Stimulated activated effector memory CD8-positive, alpha-beta T cell treated with anti-CD3 and anti-CD28 coated beads, Interleukin-12 subunit alpha, Interleukin-12 subunit beta, amount 100 ng/mL, for 72 hours (primary cell): Measurements from ENCODE around the gene LOXL4.
A peak's percentile ranks its signal among the peaks of the same experiment; 100 is the strongest.
"Not testable (repeated sequence)": the region's sequence is repeated elsewhere in the genome, so short reads cannot be mapped to it uniquely, and the experiment has no call there.

Experiments used
- ATAC-seq: fragments of 150-1000 bp; cut with Tn5 transposase; 2 replicates; pipeline ENCODE4 v1.10.0; 2021
- DNase-seq, 2 donors: peaks; one replicate each; pipeline ENCODE4 v3.0.0; 2021 to 2022; ENCODE audit warnings: low spot score in 2 of 2
- H3K27ac Mint-ChIP-seq: one replicate; pipeline ENCODE4 v1.8.0; 2022; ENCODE audit warnings: mild to moderate bottlenecking, mixed read lengths
- H3K36me3 Mint-ChIP-seq: one replicate; pipeline ENCODE4 v1.8.0; 2022; ENCODE audit warnings: mild to moderate bottlenecking, mixed read lengths
- H3K4me1 Mint-ChIP-seq: one replicate; pipeline ENCODE4 v1.8.0; 2022; ENCODE audit warnings: mixed read lengths
- H3K4me3 Mint-ChIP-seq: one replicate; pipeline ENCODE4 v1.8.0; 2022; ENCODE audit warnings: mild to moderate bottlenecking, mixed read lengths
- H3K9me3 Mint-ChIP-seq: one replicate; pipeline ENCODE4 v1.8.0; 2022; ENCODE audit warnings: mixed read lengths

Gene LOXL4

DNA sequence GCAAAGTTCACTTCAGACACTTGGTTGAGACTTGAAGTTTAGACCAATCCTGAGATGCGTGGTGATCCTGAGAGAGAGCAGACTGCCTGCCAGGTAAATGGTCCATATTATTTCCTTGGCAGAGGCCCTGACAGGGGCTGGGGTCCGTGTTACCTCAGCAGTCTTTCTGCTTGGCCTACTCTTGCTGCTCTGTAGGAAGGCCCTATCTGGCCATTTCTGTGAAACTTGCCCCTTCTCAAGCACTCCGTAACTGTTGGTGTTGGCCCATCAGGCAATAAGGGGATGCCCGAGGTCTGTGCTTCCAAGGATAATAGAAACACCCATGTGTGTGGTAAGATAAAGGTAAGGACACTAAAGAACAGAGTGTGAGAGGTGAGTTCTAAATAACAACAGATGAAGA, 20.0 kb downstream of the LOXL4 start:
- DNase-seq (no peak), ATAC-seq (no peak)
- peaks cover 37% of the 10 kb centered on the region for H3K36me3 Mint-ChIP-seq
- no peak overlapping the region for H3K4me3 Mint-ChIP-seq
- H3K9me3 Mint-ChIP-seq = no peaks in the 10 kb centered on the region
- H3K4me1 Mint-ChIP-seq = no peaks in the 10 kb centered on the region
- no peak overlapping the region for H3K27ac Mint-ChIP-seq

DNA sequence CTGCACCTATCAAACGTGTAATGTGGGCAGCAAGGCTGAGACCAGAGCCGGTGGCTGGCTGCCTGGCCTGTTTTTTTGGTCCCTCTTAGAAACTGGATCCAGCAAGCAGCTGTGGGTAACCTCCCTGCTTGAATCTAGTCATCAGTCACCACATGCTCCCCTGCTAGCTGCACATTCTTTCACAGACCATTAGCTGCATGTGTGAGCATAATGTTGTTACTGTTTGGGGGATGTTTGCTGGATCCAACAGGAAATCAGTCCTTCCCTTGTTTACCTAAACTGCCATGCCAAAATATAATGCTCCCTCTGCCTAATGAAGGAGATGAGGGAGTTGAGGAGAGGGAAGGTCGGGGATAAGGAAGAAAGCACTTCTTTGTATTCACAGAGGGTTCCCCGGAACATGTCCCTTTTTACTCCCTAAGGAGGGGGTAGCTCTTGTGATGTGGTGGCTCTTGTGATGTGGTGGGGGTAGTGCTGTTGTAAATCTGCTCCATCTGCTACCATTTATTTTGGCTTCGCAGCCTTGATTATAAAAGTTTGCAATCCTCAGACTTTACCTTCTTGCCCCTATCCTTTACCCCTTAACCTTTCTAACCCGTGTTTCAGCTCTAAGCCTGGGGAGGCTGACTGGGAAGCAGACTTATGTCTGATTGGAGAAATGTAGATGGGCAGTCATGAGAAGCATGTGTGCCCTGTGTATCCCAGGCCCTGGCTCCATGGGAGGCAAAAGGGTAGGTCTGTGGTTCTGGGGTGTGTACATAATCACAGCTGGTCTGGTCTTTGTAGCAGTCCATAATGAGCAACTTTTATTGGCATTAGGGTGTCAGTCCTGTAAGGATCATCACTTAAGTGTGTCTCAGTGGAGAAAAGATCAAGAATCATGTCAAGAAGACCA, 20.8 kb downstream of the LOXL4 start:
- Mint-ChIP-seq H3K4me3 (no peak overlapping the region), H3K36me3 (peaks cover 45% of the 10 kb centered on the region), H3K27ac (no peak overlapping the region), H3K9me3 (no peaks in the 10 kb centered on the region), H3K4me1 (no peaks in the 10 kb centered on the region)
- no peak for ATAC-seq
- peak in 1 of 2 donors; percentile 40 for DNase-seq

DNA sequence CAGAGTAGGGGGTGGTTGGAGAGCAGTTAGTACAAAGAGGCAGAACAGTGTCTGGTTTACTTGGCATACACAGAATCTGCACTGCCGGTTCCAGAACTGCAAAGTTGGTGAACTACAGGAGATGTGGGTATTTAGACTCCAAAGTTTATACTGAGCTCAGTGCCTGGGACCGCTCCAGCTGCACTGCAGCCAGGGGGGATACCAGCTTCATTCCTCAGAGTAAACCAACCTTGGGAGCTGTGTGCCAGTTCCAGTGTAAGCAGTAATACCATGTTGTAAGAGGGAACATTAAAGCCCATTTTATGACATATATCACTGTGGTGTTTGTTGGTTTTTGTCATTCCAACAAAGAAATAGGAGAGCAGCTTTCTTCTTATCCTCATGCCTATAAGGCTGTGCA, 23.4 kb downstream of the LOXL4 start:
- Mint-ChIP-seq H3K4me1 (no peaks in the 10 kb centered on the region), H3K27ac (no peak overlapping the region), H3K4me3 (no peak overlapping the region), H3K36me3 (peaks cover 69% of the 10 kb centered on the region), H3K9me3 (no peaks in the 10 kb centered on the region)
- DNase-seq = no peak
- ATAC-seq = no peak

DNA sequence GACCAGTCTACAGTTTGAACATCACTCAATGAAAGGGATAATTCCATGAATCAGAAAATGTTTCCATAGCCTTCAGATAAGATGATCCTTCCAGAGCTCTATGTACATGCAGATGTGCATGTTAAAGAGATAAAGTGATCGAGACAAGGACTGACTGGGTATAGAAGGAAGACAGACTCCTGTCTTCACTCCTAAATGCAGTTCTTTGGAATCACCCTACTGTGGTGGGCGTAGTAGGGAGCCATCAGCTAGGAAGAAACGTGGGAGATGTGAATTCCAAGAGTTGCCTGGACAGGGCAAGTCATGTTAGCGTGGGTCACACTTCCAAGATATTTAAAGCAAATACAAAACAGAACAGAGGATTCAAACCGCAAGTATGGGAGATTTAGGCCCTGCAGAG, 23.9 kb downstream of the LOXL4 start:
- Mint-ChIP-seq H3K27ac (no peak overlapping the region), H3K36me3 (peaks cover 69% of the 10 kb centered on the region), H3K4me3 (no peak overlapping the region), H3K9me3 (no peaks in the 10 kb centered on the region), H3K4me1 (no peaks in the 10 kb centered on the region)
- DNase-seq (no peak), ATAC-seq (no peak)

DNA sequence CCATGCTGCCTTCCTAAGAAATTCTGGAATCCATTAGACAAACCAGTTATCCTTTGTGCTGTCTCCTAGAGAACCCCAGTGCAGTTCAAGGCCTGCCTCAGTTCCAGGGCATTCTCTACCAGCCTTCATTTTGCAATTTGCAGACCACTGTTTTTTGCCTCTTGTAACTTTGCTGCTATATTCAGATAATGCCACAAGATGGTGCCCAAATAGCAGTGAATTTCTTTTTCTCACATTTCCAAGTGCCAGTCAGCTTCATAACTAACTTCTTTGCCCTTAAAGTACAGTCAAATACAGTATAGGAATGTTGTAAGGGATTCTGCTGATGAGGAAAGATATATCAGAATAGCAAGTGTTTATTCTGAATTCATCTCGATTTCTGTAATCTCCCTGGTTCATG, 25.2 kb downstream of the LOXL4 start:
- H3K9me3 Mint-ChIP-seq = no peaks in the 10 kb centered on the region
- no peak for ATAC-seq
- H3K36me3 Mint-ChIP-seq = peaks cover 79% of the 10 kb centered on the region
- H3K27ac Mint-ChIP-seq = no peak overlapping the region
- no peak overlapping the region for H3K4me3 Mint-ChIP-seq
- no peak for DNase-seq
- no peaks in the 10 kb centered on the region for H3K4me1 Mint-ChIP-seq

DNA sequence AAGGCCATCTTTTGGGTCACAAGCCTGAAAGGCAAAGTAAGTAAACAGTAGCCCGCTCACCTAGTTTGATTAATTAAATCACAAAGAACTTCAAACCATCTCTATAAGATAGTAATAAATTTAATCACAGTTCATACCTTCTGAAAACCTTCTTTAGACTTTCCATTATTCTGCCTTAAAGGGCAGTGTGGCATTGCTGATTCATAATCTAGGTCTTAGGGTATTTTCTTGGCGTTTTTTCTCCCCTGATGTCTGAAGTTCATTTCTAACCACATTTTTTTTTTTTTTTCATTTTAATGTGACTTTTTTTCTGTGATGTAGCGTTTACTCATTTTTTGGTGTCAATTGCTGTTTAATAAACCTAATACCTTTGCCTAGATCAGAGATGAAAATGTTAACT, 27.5 kb downstream of the LOXL4 start:
- ATAC-seq = no peak
- no peak overlapping the region for H3K27ac Mint-ChIP-seq
- no peak for DNase-seq
- H3K4me1 Mint-ChIP-seq = no peaks in the 10 kb centered on the region
- H3K4me3 Mint-ChIP-seq = no peak overlapping the region
- no peaks in the 10 kb centered on the region for H3K9me3 Mint-ChIP-seq
- peaks cover 82% of the 10 kb centered on the region for H3K36me3 Mint-ChIP-seq

DNA sequence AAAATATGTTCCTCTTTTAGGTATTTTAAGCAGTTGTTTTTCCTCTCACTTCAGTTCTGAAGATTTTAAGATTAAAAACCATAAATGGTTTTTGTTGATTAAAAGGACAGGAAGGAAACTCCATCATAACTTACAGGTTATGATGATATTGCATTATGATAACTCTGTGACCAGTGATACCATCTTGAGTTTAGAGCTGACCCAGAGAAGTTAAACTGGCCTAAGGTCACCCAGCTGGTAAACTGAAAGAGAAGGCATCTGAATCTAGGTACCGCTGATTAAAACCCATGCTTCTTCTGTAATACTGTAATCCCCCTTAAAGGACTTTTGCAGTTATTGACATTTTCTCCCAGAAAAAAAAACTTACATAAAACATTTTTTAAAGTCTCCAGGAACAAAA, 29.6 kb downstream of the LOXL4 start:
- peaks cover 95% of the 10 kb centered on the region for H3K36me3 Mint-ChIP-seq
- H3K4me3 Mint-ChIP-seq = no peak overlapping the region
- no peak for DNase-seq
- no peaks in the 10 kb centered on the region for H3K9me3 Mint-ChIP-seq
- ATAC-seq = no peak
- no peaks in the 10 kb centered on the region for H3K4me1 Mint-ChIP-seq
- H3K27ac Mint-ChIP-seq = no peak overlapping the region

DNA sequence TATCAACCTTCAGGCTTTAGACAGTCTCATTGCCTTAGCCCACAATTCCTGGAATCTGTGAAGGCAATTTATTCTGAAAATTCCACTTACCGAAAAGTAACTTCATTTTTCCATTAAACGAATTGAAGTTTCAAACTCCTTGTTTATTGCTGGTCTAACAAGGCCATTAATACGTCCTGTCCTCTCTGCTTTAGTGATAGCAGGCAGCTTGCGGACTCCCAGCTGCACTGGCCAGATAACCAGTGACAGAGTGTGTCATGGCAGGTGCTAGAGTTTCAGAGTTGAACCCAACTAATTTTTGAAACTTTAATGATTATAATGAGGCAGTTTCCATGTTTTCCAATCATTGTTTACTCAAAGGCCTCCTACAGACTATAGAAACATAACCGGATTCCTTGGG, 31.1 kb downstream of the LOXL4 start:
- peaks cover 99% of the 10 kb centered on the region for H3K36me3 Mint-ChIP-seq
- no peak for DNase-seq

DNA sequence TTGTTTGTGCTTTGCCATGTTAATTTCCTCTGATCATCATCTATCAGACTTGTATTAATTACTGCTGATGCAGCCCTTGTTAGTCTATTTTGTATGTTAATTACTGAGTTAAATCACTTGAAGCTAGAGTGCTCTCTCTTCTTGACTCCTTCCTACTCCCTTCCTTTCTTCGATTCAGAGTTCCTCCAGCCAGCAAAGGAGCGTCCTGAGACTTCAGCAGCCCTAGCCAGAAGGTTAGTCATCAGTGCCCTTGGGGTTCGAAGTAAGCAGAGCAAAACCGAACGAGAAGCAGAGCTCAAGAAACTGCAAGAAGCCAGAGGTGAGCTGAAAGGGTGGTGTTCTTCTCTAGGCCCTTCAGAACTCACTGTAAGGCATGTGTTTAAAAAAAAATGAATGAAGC, 32.1 kb downstream of the LOXL4 start:
- no peak overlapping the region for H3K4me3 Mint-ChIP-seq
- H3K36me3 Mint-ChIP-seq = peaks cover 95% of the 10 kb centered on the region
- no peak overlapping the region for H3K27ac Mint-ChIP-seq
- ATAC-seq (no peak), DNase-seq (no peak)
- no peaks in the 10 kb centered on the region for H3K4me1 Mint-ChIP-seq
- no peaks in the 10 kb centered on the region for H3K9me3 Mint-ChIP-seq

More for the DNA sequence above, 31.1 kb downstream of the LOXL4 start:
- Mint-ChIP-seq H3K27ac (no peak overlapping the region), H3K9me3 (no peaks in the 10 kb centered on the region), H3K4me3 (no peak overlapping the region), H3K4me1 (no peaks in the 10 kb centered on the region)
- ATAC-seq = no peak

DNA sequence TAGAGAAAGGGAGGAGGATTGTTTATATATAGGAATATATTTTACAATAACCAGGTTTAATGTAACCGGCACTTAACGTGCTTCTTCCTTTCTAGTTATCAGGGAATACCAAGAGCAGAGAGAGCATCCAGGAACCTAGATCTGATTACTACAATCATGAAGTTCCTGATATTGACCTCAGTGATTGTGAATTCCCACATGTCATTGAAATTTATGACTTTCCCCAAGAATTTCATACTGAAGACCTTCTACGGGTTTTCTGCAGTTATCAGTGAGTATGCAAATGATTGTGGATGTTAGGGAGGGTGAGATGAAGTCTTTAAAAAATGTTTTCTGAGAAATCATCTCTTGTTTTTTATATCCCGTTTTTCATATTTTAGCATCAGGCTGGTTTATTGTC, 36.6 kb downstream of the LOXL4 start:
- Mint-ChIP-seq H3K9me3 (no peaks in the 10 kb centered on the region), H3K27ac (no peak overlapping the region), H3K4me3 (no peak overlapping the region), H3K4me1 (peaks cover 23% of the 10 kb centered on the region), H3K36me3 (peaks cover 51% of the 10 kb centered on the region)
- no peak for ATAC-seq
- DNase-seq = no peak

DNA sequence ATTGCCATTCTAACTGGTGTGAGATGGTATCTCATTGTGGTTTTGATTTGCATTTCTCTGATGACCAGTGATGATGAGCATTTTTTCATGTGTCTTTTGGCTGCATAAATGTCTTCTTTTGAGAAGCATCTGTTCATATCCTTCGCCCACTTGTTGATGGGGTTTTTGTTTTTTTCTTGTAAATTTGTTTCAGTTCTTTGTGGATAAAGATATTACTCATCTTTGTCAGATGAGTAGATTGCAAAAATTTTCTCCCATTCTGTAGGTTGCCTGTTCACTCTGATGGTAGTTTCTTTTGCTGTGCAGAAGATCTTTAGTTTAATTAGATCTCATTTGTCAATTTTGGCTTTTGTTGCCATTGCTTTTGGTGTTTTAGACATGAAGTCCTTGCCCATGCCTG, 39.7 kb downstream of the LOXL4 start:
- Mint-ChIP-seq H3K36me3 (peaks cover 20% of the 10 kb centered on the region), H3K4me1 (peaks cover 39% of the 10 kb centered on the region)
- not testable (repeated sequence) for H3K9me3 Mint-ChIP-seq, DNase-seq, H3K27ac Mint-ChIP-seq, H3K4me3 Mint-ChIP-seq
- ATAC-seq = peak; percentile 62

DNA sequence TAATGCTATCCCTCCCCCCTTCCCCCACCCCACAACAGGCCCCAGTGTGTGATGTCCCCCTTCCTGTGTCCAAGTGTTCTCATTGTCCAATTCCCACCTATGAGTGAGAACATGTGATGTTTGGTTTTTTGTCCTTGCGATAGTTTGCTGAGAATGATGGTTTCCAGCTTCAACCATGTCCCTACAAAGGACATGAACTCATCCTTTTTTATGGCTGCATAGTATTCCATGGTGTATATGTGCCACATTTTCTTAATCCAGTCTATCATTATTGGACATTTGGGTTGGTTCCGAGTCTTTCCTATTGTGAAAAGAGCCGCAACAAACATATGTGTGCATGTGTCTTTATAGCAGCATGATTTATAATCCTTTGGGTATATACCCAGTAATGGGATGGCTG, 40.3 kb downstream of the LOXL4 start:
- H3K4me1 Mint-ChIP-seq = peaks cover 40% of the 10 kb centered on the region
- ATAC-seq, H3K27ac Mint-ChIP-seq, DNase-seq, H3K9me3 Mint-ChIP-seq, H3K4me3 Mint-ChIP-seq: not testable (repeated sequence)
- peaks cover 14% of the 10 kb centered on the region for H3K36me3 Mint-ChIP-seq

DNA sequence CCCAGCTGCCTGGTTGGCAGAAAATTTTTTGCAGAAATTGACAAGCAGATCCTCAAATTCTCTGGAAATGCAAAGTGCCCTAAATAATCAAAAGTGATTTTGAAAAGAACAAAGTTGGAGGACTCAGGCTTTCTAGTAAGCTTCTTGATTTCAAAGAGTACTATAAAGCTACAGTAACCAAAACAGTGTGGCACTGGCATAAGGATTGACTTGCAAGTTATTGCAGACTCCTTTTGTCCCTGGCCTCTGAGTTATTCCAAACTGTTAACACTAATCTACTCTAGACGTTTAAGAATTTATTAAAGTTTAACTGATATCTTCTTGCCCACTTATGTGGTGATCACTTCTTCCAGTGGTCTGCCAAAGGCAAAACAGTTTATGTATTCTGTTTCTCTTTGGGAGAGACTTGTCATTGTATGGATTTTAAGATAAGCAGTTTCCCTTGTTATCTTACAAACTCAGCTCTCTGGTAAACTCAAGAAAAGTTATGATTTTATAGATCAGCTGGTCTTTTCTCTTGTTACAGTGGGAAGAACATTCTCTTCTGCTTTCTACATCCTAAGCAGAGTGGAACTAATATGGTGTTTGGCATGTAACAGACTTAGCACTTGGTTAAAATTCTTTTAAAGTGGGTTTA, 41.4 kb downstream of the LOXL4 start:
- ATAC-seq = no peak
- peaks cover 3% of the 10 kb centered on the region for H3K36me3 Mint-ChIP-seq
- H3K4me3 Mint-ChIP-seq = no peak overlapping the region
- no peak for DNase-seq
- H3K27ac Mint-ChIP-seq = no peak overlapping the region
- H3K9me3 Mint-ChIP-seq = no peaks in the 10 kb centered on the region
- H3K4me1 Mint-ChIP-seq = peaks cover 40% of the 10 kb centered on the region

DNA sequence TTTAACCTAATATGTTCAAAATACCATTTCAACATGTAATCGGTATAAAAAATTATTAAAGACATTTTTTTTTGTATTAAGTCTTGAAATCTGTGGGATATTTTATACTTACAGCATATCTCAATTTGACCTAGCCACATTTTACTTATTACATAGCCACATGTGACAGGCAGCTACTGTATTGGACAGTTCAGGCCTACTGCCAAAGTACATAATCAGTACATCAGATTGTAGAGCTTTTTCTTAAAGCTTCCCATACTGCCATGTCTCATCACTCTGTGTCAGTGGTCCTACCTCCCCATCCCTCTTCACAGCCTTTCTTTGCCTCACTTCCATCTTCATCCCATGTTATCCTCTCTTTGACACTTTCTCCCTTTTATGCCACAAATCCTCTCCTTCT, 43.0 kb downstream of the LOXL4 start:
- H3K36me3 Mint-ChIP-seq = no peaks in the 10 kb centered on the region
- no peak overlapping the region for H3K27ac Mint-ChIP-seq
- DNase-seq = no peak
- no peak overlapping the region for H3K4me3 Mint-ChIP-seq
- no peak for ATAC-seq
- H3K9me3 Mint-ChIP-seq = peaks cover 1% of the 10 kb centered on the region
- peaks cover 33% of the 10 kb centered on the region for H3K4me1 Mint-ChIP-seq

DNA sequence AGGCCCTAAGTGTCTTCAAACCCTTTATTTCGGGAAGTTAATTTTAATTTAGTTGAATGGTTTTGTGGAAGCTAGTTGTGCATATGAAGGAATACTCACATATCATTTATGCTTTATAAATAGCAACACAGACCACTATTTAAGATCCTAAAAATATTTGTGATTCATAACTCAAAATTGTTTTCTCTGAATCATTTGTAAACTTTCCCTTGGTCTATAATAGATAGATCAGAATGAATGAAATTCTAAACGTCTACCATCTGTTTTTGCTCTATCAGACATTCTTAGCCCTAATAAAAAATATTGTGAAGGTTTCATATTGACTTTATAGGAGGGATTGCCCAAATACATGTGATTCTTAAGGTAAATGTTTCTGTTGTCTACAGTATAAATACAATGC, 43.5 kb downstream of the LOXL4 start:
- Mint-ChIP-seq H3K4me3 (no peak overlapping the region), H3K9me3 (peaks cover 5% of the 10 kb centered on the region), H3K4me1 (peaks cover 32% of the 10 kb centered on the region), H3K27ac (no peak overlapping the region), H3K36me3 (no peaks in the 10 kb centered on the region)
- no peak for DNase-seq
- ATAC-seq = no peak

DNA sequence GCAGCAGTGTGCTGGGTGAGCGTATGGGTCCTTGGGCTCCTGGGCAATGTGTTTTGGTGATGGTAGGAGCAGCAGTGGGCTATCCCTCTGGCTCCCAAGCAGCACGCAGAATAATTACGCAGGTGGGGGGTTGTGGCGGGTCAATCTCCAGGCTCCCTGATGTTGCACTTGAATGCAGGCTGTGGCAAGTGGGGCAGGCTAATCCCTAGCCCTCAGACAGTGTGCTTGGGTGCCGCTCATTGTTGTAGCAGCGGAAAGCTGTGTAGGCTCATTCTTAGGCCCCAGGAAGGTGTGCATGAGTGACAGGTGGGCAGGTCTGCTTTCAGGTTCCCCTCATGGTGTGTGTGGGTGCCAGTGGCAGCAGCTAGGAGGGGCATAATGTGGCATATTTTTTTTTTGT, 44.1 kb downstream of the LOXL4 start:
- Mint-ChIP-seq H3K4me3 (no peak overlapping the region), H3K27ac (no peak overlapping the region), H3K4me1 (peaks cover 26% of the 10 kb centered on the region), H3K9me3 (peaks cover 11% of the 10 kb centered on the region), H3K36me3 (no peaks in the 10 kb centered on the region)
- DNase-seq (no peak), ATAC-seq (no peak)
